Right renal cortex interstitium (tissue), 3 donors: ENCODE data around the gene MARF1. TPM values are rescaled to one million over a fixed set of nuclear protein-coding genes. Genes with fewer than 3 reads are reported as not detected.
"Not testable (repeated sequence)": the region's sequence is repeated elsewhere in the genome, so short reads cannot be mapped to it uniquely, and the experiment has no call there.

Experiments
- DNase-seq, 3 donors: peaks; one replicate each; pipeline ENCODE4 v3.0.0-alpha.2; 2013; ENCODE audit warnings: low read depth in 3 of 3, low spot score in 2 of 3
- polyA plus RNA-seq, 3 donors: library from polyadenylated mRNA; unstranded; fragments of 120-200 nt; gene quantifications; one replicate each; pipeline ENCODE4 v1.2.1, GENCODE V29; 2013; ENCODE audit not compliant: insufficient read length in 3 of 3

The MARF1 gene
- polyA plus RNA-seq, 3 donors, result 49.4 to 53.4 (median 50.5) TPM

DNA sequence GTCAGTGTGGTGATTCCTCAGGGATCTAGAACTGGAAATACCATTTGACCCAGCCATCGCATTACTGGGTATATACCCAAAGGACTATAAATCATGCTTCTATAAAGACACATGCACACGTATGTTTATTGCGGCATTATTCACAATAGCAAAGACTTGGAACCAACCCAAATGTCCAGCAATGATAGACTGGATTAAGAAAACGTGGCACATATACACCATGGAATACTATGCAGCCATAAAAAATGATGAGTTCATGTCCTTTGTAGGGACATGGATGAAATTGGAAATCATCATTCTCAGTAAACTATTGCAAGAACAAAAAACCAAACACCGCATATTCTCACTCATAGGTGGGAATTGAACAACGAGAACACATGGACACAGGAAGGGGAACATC, 12.6 kb upstream of the MARF1 start:
- not testable (repeated sequence) for DNase-seq

GRCh38 chr16:15654591-15654990, 11.6 kb upstream of the MARF1 start:
- DNase-seq, result no peak

DNA sequence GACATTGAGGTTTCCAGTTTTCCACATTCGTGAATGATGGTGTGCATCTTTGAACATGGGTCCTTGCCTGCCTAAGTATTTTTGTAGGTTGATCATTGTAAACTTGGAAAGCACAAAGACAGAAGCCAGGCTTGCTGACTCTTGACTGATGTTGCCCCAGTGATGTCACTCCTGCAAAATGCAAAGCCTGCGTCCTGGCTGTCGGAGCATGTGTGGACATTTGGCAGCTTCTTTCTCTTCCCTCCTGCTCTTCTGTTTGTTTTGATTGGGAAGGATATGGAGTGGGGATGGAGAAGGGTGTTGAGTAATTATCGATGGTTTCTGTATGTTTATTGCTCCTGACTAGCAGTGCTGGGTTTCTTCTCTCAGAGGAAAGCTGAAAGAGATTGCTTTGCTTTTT, 10.3 kb upstream of the MARF1 start:
- no peak for DNase-seq

DNA sequence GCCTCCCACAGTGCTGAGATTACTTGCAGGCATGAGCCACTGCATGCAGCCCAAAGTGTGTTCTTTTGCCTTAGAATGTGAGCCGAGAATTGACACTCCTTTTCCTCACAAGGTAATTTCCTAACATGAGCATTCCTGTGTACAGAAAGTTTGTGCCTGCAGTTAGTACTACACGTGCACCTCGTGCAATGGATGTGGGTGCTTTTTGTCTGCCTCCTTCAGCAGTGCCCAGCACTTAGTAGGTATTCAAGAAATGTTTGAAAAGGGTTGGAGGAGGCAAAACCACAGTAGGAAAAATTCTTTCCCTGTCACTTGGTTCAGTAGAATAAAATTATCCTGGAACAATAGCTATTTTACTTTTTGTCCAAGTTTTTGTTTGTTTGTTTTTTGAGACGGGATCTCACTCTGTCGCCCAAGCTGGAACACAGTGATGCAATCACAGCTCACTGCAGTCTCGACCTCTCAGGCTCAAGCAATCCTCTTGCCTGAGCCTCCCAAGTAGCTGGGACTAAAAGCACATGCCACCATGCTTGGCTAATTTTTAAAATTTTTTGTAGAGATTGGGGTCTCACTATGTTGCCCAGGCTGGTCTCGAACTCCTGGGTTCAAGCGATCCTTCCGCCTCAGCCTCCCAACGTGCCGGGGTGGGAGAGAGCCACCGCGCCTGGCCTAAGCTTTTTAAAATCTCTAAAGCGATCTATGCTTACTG, 9.5 kb upstream of the MARF1 start:
- no peak for DNase-seq

- no peak for DNase-seq
These were observed 7.8 kb upstream of the MARF1 start for GRCh38 chr16:15650698-15651171.

DNA sequence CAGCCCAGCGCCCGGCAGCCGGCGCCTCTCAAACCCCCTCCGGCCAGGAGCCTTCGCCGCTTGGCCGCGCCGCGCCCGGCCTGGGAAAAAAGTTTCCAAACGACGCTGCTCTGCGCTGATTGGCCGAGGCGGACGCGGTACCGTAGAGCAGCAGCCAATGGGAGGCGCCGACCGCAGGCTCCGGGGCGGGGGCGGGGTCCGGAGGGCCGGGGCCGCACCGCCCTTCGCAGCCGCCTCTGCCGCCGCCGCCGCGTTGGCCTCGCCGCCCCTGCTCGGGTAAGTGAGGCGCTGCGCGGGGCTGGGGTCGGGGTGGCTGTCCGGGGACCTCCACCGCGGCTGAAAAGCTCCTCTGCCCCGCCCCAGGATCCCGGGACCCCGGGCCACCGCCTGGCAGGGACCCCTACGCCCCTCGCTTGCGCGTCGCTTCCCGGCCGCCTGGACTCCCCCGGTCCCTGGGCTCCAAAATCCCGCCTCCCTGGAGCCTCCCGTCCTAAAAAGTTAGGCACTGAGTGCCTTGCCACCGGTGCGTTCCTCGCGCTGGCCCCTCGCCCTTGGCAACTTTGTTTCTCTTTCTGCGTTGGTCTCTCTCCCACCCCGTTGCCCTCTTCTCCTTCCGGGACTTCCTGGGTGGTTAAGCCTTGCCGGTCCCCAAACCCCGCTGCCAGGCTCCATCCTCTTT, 7.2 kb upstream of the MARF1 start, which contains the start of gene NDE1:
TSS of gene NDE1 (plus strand) at position 227 of the 679 bp plus-strand sequence. CDS start 14,534 bp downstream, outside the sequence.
- peak in 1 of 3 donors; percentile 83 for DNase-seq

GRCh38 chr16:15649727-15650018, 6.7 kb upstream of the MARF1 start:
- no peak for DNase-seq

GRCh38 chr16:15649311-15649710, 6.4 kb upstream of the MARF1 start:
- DNase-seq, result not testable (repeated sequence)

- no peak for DNase-seq
These were observed 5.3 kb upstream of the MARF1 start for GRCh38 chr16:15648135-15648730.

GRCh38 chr16:15647294-15648014, 4.5 kb upstream of the MARF1 start:
- DNase-seq, result no peak

- not testable (repeated sequence) for DNase-seq
These were observed 3.8 kb upstream of the MARF1 start for GRCh38 chr16:15646557-15647293.

DNA sequence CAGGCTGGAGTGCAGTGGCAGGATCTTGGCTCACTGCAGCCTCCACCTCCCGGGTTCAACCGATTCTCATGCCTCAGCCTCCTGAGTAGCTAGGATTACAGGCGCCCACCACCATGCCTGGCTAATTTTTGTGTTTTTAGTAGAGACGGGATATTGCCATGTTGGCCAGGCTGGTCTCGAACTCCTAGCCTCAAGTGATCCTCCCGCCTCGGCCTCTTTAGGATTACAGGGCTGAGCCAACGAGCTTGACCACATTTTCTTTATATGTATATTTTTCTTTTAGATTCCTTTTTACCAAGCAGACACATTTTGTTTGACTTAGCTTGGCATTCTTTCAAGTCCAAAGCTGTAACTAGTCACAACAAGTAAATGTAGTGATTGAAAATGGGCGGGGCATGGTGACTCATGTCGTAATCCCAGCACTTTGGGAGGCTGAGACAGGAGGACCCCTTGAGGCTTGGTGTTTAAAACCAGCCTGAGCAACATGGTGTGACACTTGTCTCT, 2.1 kb upstream of the MARF1 start:
- DNase-seq, result not testable (repeated sequence)

- DNase-seq, result no peak
These were observed 1.5 kb upstream of the MARF1 start for GRCh38 chr16:15644267-15644961.

DNA sequence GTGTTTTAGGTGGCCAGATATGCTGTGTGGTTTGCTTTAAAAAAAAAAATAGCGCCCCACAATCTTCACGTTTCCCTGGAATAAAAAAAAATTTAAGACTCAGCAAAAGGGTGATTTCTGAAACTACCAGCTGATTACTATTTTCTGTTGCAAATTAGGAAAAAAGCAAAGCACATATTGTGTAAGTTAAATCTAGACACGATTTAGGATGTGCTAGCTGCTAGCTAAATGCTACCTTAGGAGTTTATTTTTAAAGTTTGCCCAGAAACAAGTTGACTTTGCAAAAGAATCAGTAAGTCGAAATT, 944 bp upstream of the MARF1 start:
- no peak for DNase-seq

GRCh38 chr16:15642557-15643047, 352 bp downstream of the MARF1 start:
- DNase-seq, result no peak

GRCh38 chr16:15641753-15642556, 999 bp downstream of the MARF1 start:
- no peak for DNase-seq

GRCh38 chr16:15640966-15641365, 2.0 kb downstream of the MARF1 start:
- no peak for DNase-seq

DNA sequence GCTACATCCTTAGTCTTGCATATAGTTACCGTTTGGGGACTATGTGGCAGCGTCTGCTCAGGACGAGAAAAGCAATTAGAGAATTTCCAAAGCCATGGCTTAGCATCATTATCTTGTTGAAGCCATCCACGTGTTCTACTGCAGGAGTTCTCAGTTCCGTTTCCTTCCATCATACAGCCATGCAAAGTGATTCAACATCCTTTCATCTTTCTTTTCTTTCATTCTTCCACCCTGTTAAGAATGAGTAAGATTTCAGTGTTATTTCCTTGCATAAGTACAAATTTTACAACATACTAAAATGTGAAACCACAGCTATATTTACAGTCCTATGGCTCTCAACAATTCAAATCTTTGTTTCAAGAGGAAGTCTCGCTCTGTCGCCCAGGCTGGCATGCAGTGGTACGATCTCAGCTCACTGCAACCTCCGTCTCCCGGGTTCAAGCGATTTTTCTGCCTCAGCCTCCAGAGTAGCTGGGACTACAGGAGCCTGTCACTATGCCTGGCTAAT, 3.8 kb downstream of the MARF1 start:
- no peak for DNase-seq

- DNase-seq, result no peak
These were observed 6.5 kb downstream of the MARF1 start for GRCh38 chr16:15636392-15636873.
